Activated naive CD4-positive, alpha-beta T cell (primary cell): ENCODE measurements around the gene THRB.

ENCODE experiments used
- DNase-seq, 4 experiments: peaks; one replicate each; lab custom pipeline; 2025; lab: John Stamatoyannopoulos, UW

THRB gene

GRCh38 chr3:24512564-24513197 lies 18.0 kb upstream of the THRB start:
- DNase-seq, result no peak

DNA sequence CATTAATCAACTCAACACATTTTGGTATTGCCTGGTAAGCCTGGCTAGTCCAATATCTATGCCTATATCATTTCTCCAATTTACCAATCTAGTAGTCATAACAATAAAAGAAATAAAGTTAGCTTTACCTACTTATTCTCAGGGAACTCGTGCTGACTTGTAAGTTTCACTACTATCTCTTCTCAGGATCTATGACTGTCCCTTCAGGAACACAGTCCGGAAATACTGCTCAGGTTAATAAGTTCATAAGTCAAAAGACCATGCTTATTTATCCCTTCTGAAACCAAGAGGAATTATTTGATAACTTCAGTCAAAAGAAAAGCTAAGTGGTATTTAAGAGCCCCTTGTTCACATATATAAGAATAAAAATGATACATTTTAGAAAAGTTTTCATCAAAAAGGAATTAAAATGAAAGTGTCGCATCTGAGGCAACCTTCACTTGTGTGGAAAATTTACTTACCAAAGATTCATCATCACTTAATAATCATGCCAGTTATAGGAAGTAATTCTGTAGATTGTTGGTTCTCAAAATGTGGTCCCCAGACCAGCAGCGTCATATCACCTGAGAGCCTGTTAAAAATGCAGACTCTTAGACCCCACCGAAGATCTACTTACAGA lies 15.5 kb upstream of the THRB start:
- no peak for DNase-seq

GRCh38 chr3:24508423-24508839 lies 13.8 kb upstream of the THRB start:
- DNase-seq, result no peak

GRCh38 chr3:24507776-24508422 lies 13.2 kb upstream of the THRB start:
- DNase-seq, result no peak

GRCh38 chr3:24506966-24507775 lies 12.5 kb upstream of the THRB start:
- DNase-seq, result no peak

GRCh38 chr3:24505691-24506550 lies 11.3 kb upstream of the THRB start:
- no peak for DNase-seq

DNA sequence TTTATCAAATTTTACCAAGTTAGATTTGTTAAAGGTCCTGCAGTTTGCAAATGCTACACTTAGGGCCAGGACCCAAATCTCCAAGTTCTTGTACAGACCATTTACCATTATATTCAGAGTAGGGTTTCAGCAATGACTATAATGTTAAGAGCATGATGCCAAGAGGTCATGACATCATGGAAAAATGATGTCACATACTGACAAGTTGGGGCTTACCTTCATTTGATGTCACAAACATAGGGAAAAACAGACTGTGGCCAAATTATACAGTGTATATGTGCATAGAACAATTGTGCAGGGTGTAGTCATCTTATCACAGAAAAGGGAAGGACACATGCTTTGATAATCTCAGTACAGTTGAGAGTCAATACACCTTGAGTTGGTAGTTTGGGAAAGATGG lies 10.1 kb upstream of the THRB start:
- no peak for DNase-seq

- DNase-seq, result no peak
These were observed 9.0 kb upstream of the THRB start for GRCh38 chr3:24503616-24504113.

DNA sequence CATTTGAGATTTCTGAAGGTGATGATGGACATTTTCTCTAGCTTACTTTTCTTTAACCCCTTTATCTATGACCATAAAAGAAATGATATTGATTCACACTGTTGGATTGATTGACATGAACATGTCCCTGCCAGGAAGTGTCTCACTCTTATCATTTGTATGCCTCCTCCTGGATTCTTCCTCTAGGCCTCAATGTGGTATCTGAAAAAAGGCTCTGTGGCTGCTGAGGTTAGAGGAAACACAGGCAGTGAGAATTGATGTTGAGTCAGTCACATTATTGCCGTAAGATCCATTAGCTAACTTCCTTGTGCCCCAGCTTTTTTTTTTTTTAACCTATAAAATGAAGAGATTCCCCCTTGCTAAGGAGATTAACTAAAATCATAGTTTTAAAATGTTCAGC lies 8.0 kb upstream of the THRB start:
- DNase-seq, result no peak

- no peak for DNase-seq
These were observed 6.2 kb upstream of the THRB start for GRCh38 chr3:24500806-24501205.

DNA sequence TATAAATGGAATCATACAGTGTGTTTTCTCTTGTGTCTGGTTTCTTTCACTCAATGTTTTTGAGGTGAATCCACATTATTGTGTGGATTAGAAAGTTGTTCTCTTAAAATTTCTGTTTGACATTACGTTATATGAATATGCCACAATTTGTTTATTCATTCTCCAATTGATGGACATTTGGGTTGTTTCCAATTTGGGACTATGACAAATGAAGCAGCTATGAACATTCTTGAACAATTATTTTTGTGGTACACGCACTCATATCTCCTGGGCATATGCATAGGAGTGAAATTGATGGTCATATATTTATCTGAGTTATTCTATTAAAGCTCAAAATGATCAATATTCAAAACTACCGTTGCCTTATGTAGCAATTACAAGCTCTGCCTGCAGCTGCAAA lies 5.3 kb upstream of the THRB start:
- DNase-seq, result no peak

GRCh38 chr3:24498796-24499195 lies 4.1 kb upstream of the THRB start:
- no peak for DNase-seq

- DNase-seq, result no peak
These were observed 3.7 kb upstream of the THRB start for GRCh38 chr3:24498391-24498790.

DNA sequence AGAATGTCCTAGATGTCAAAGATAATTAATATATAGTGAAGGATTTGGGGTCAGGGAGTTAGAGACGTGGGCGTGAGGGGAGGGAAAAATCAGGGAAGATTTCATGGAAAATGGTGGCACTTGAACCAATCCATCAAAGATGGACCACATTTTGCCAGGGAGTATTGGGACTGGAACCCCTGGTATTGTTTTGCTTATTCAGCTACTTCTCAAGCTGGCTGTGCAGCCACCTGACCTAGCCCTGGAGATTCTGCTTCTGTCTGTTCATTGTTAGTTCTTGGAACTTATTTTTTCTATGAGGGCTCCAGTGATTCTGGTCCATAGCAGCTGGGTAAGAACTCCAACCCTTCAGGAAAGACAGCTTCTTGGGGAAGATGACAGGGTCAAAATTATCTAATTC lies 3.3 kb upstream of the THRB start:
- no peak for DNase-seq

GRCh38 chr3:24496529-24497482 lies 2.2 kb upstream of the THRB start:
- no peak for DNase-seq

GRCh38 chr3:24495326-24495994 lies 810 bp upstream of the THRB start:
- DNase-seq, result no peak

GRCh38 chr3:24493746-24494617 lies 668 bp downstream of the THRB start:
- DNase-seq, result no peak

- DNase-seq, result no peak
These were observed 1.6 kb downstream of the THRB start for GRCh38 chr3:24492971-24493551.
